A549 (cell line): ENCODE measurements around the gene ZNF296. TPM values are rescaled to one million over a fixed set of nuclear protein-coding genes. Genes with fewer than 3 reads are reported as not detected.

Source experiments
- ATAC-seq, 2 experiments: fragments of 200-7000 bp in 1 of 2; fragments of >200 bp in 1 of 2; cut with Nextera tagmentation in 1 of 2; cut with Tn5 transposase in 1 of 2; 3 replicates each; pipeline versions ENCODE4 v1.8.0 to v1.9.1; 2018 to 2020; ENCODE audit warnings: mild to moderate bottlenecking in 1 of 2, moderate library complexity in 1 of 2
- CTCF ChIA-PET: fragments of 300-600 bp; sonication (Branson Sonifier 250); formaldehyde crosslinking; extraction: SDS; loops from one replicate; lab custom pipeline; 2021; ENCODE audit warnings: antibody characterized with exemption, inconsistent platforms; lab: Yijun Ruan, JAX
- POLR2A ChIA-PET: fragments of 350-600 bp; formaldehyde crosslinking; extraction: SDS; loops from one replicate; lab custom pipeline; 2021; ENCODE audit warnings: antibody characterized with exemption, inconsistent platforms; lab: Yijun Ruan, JAX
- DNase-seq, 2 experiments: peaks; one replicate each; pipeline versions ENCODE4 v3.0.0 to v3.0.0-alpha.2; 2011 to 2016; ENCODE audit warnings: low read depth in 1 of 2, low spot score in 1 of 2
- FAIRE-seq: peaks from 2 replicates; lab custom pipeline; 2011; peaks lifted over from hg19 to GRCh38; lab: Jason Lieb, UNC
- H3K27ac ChIP-seq, 2 experiments: fragments of >200 bp; sonication (Bioruptor Twin); formaldehyde crosslinking; 3 replicates each; pipeline ENCODE4 v1.5.1; 2016 to 2017
- H3K4me1 ChIP-seq: fragments of >200 bp; sonication (Bioruptor Twin); formaldehyde crosslinking; 3 replicates; pipeline ENCODE4 v1.6.1; 2016
- H3K4me2 ChIP-seq: fragments of >200 bp; sonication (Bioruptor Twin); formaldehyde crosslinking; 3 replicates; pipeline ENCODE4 v1.6.1; 2016
- H3K4me3 ChIP-seq: fragments of >200 bp; sonication (Bioruptor Twin); formaldehyde crosslinking; 3 replicates; pipeline ENCODE4 v1.5.1; 2016
- H3K9me3 ChIP-seq: fragments of >200 bp; sonication (Bioruptor Twin); formaldehyde crosslinking; 3 replicates; pipeline ENCODE4 v1.6.1; 2016
- CBX8 ChIP-seq: fragments of 200-600 bp; sonication (generic); IDR thresholded peaks from 2 replicates; pipeline ENCODE4 v1.6.1; 2016
- CEBPB ChIP-seq, 2 experiments: fragments of >200 bp in 1 of 2; sonication (Bioruptor Twin) in 1 of 2; formaldehyde crosslinking in 1 of 2; IDR thresholded peaks; 2 replicates each; pipeline ENCODE4 v1.6.1; 2012 to 2016
- CHD4 ChIP-seq: fragments of 200-600 bp; sonication (generic); IDR thresholded peaks from 2 replicates; pipeline ENCODE4 v1.6.1; 2016; ENCODE audit warnings: antibody characterized with exemption, mild to moderate bottlenecking, borderline replicate concordance
- ELK1 ChIP-seq: fragments of 150-350 bp; IDR thresholded peaks from 2 replicates; pipeline ENCODE4 v1.6.1; 2014; ENCODE audit warnings: low read depth, mild to moderate bottlenecking, low read length
- FOXS1 ChIP-seq: fragments of 250-450 bp; sonication (Bioruptor Pico); IDR thresholded peaks from 2 replicates; pipeline ENCODE4 v1.5.0; 2020; ENCODE audit warnings: mild to moderate bottlenecking, moderate library complexity
- GATA3 ChIP-seq: IDR thresholded peaks from 2 replicates; pipeline ENCODE4 v1.6.1; 2012; ENCODE audit warnings: borderline replicate concordance
- HDAC2 ChIP-seq: fragments of 200-600 bp; sonication (generic); IDR thresholded peaks from 2 replicates; pipeline ENCODE4 v1.6.1; 2016
- HOXA7 ChIP-seq: fragments of 250-450 bp; sonication (Bioruptor Pico); IDR thresholded peaks from 2 replicates; pipeline ENCODE4 v1.5.0; 2020; ENCODE audit warnings: mild to moderate bottlenecking, moderate library complexity
- KDM1A ChIP-seq: fragments of 200-600 bp; sonication (generic); IDR thresholded peaks from 2 replicates; pipeline ENCODE4 v1.6.1; 2016; ENCODE audit warnings: low read depth, mild to moderate bottlenecking
- MAFK ChIP-seq: fragments of 450-650 bp; IDR thresholded peaks from 2 replicates; pipeline ENCODE4 v1.6.1; 2014; ENCODE audit not compliant: partially characterized antibody
- MAZ ChIP-seq: fragments of 150-350 bp; IDR thresholded peaks from 2 replicates; pipeline ENCODE4 v1.6.1; 2014; ENCODE audit warnings: antibody characterized with exemption, low read depth, low read length, borderline replicate concordance
- NFE2L2 ChIP-seq: fragments of 150-350 bp; conservative IDR thresholded peaks from 2 replicates; pipeline ENCODE4 v1.6.1; 2014; ENCODE audit warnings: low read length
- NR3C1 ChIP-seq: fragments of >200 bp; sonication (Bioruptor Twin); formaldehyde crosslinking; IDR thresholded peaks from 3 replicates; pipeline ENCODE4 v1.6.1; 2017
- POLR2AphosphoS2 ChIP-seq: conservative IDR thresholded peaks from 2 replicates; pipeline ENCODE4 v1.6.1; 2012; ENCODE audit warnings: low read length, improper control_type of control experiment, inconsistent platforms
- SMC3 ChIP-seq: fragments of >200 bp; sonication (Bioruptor Twin); formaldehyde crosslinking; IDR thresholded peaks from 3 replicates; pipeline ENCODE4 v1.6.1; 2018; ENCODE audit warnings: inconsistent platforms
- SREBF2 ChIP-seq: fragments of 450-650 bp; IDR thresholded peaks from 2 replicates; pipeline ENCODE4 v1.6.1; 2014; ENCODE audit warnings: mild to moderate bottlenecking, moderate library complexity
- TP53 ChIP-seq: fragments of 250-450 bp; sonication (Bioruptor Pico); IDR thresholded peaks from 2 replicates; pipeline ENCODE4 v1.5.0; 2021; ENCODE audit warnings: mild to moderate bottlenecking, moderate library complexity
- ZFP36 ChIP-seq: fragments of 450-650 bp; IDR thresholded peaks from 2 replicates; pipeline ENCODE4 v1.6.1; 2014; ENCODE audit warnings: borderline replicate concordance; ENCODE audit not compliant: partially characterized antibody
- WGBS: methylation state at CpG from one replicate; pipeline ENCODE4 v1.1.6; 2017; ENCODE audit errors: missing lambda C conversion rate; 5-methylcytosine and 5-hydroxymethylcytosine counted together
- polyA plus RNA-seq, 4 experiments: library from polyadenylated mRNA; depleted of rRNA in 3 of 4; stranded (reverse); fragments of >200 nt; fragmentation: RNase III in 1 of 4; extraction: RNeasy Plus Mini Kit Qiagen cat#74134 plus additional on column Dnase treatment in 1 of 4; gene quantifications; 2 replicates in 3 of 4; 3 replicates in 1 of 4; pipeline ENCODE4 v1.2.3, GENCODE V29; 2011 to 2017
- TF ChIP-seq, protein P1 (sequence below): IDR thresholded peaks from 2 replicates; pipeline ENCODE4 v1.6.1; 2012; ENCODE audit warnings: low read depth, borderline replicate concordance
- TF ChIP-seq, protein P2 (sequence below): fragments of 250-450 bp; sonication (Bioruptor Pico); IDR thresholded peaks from 2 replicates; pipeline ENCODE4 v1.5.0; 2020; ENCODE audit warnings: low read depth, mild to moderate bottlenecking, moderate library complexity
- TF ChIP-seq, protein P3 (sequence below): fragments of >200 bp; sonication (Bioruptor Twin); formaldehyde crosslinking; IDR thresholded peaks from 3 replicates; pipeline ENCODE4 v1.5.1; 2016
- TF ChIP-seq, protein P4 (sequence below): IDR thresholded peaks from 2 replicates; pipeline ENCODE4 v1.6.1; 2012

The ZNF296 gene
- polyA plus RNA-seq, 2 of the 4 experiments (the other 2 are of a cell fraction): 0.34 to 2.7 TPM

- no peaks in the 10 kb centered on the region for H3K9me3 ChIP-seq
- CTCF ChIA-PET: interaction anchor here (0.6 kb wide), 1 partner anchor 84 kb away, joined by 3 read pairs; the partner anchor contains the start of gene TRAPPC6A
- WGBS: 92% methylated on average over 5 of the region's 5 CpGs
- TF ChIP-seq NFE2L2: no peak
- TF ChIP-seq TP53 (CRISPR knock-in tag): no peak
- no peak for TF ChIP-seq CEBPB (IDR thresholded peaks at IDR 0.05)
- TF ChIP-seq, protein P1, sequence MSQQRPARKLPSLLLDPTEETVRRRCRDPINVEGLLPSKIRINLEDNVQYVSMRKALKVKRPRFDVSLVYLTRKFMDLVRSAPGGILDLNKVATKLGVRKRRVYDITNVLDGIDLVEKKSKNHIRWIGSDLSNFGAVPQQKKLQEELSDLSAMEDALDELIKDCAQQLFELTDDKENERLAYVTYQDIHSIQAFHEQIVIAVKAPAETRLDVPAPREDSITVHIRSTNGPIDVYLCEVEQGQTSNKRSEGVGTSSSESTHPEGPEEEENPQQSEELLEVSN: no peak
- TF ChIP-seq, protein P2, sequence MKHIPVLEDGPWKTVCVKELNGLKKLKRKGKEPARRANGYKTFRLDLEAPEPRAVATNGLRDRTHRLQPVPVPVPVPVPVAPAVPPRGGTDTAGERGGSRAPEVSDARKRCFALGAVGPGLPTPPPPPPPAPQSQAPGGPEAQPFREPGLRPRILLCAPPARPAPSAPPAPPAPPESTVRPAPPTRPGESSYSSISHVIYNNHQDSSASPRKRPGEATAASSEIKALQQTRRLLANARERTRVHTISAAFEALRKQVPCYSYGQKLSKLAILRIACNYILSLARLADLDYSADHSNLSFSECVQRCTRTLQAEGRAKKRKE (CRISPR knock-in tag): no peak
- TF ChIP-seq CHD4: no peak
- TF ChIP-seq HDAC2: no peak
- TF ChIP-seq, protein P3, sequence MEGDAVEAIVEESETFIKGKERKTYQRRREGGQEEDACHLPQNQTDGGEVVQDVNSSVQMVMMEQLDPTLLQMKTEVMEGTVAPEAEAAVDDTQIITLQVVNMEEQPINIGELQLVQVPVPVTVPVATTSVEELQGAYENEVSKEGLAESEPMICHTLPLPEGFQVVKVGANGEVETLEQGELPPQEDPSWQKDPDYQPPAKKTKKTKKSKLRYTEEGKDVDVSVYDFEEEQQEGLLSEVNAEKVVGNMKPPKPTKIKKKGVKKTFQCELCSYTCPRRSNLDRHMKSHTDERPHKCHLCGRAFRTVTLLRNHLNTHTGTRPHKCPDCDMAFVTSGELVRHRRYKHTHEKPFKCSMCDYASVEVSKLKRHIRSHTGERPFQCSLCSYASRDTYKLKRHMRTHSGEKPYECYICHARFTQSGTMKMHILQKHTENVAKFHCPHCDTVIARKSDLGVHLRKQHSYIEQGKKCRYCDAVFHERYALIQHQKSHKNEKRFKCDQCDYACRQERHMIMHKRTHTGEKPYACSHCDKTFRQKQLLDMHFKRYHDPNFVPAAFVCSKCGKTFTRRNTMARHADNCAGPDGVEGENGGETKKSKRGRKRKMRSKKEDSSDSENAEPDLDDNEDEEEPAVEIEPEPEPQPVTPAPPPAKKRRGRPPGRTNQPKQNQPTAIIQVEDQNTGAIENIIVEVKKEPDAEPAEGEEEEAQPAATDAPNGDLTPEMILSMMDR: no peak
- TF ChIP-seq MAZ: no peak
- no peak for TF ChIP-seq ZFP36
- TF ChIP-seq HOXA7 (CRISPR knock-in tag): no peak
- no peak for TF ChIP-seq GATA3
- TF ChIP-seq MAFK: no peak
- TF ChIP-seq FOXS1: no peak
- TF ChIP-seq POLR2AphosphoS2: no peak
- no peak for TF ChIP-seq SREBF2
- TF ChIP-seq, protein P4, sequence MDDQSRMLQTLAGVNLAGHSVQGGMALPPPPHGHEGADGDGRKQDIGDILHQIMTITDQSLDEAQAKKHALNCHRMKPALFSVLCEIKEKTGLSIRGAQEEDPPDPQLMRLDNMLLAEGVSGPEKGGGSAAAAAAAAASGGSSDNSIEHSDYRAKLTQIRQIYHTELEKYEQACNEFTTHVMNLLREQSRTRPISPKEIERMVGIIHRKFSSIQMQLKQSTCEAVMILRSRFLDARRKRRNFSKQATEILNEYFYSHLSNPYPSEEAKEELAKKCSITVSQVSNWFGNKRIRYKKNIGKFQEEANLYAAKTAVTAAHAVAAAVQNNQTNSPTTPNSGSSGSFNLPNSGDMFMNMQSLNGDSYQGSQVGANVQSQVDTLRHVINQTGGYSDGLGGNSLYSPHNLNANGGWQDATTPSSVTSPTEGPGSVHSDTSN: no peak
- TF ChIP-seq, all 56 proteins: peak for 0
- Histone ChIP-seq H3K4me2 (peak overlapping the region; percentile 96), H3K27ac (no peak overlapping the region), H3K4me3 (no peak overlapping the region), H3K4me1 (peaks cover 63% of the 10 kb centered on the region)
- ATAC-seq (no peak), FAIRE-seq (no peak), DNase-seq (no peak)
- POLR2A ChIA-PET: no interaction called here
Measured at GRCh38 chr19:45094707-45095106, 18.4 kb upstream of the ZNF296 start.

DNA sequence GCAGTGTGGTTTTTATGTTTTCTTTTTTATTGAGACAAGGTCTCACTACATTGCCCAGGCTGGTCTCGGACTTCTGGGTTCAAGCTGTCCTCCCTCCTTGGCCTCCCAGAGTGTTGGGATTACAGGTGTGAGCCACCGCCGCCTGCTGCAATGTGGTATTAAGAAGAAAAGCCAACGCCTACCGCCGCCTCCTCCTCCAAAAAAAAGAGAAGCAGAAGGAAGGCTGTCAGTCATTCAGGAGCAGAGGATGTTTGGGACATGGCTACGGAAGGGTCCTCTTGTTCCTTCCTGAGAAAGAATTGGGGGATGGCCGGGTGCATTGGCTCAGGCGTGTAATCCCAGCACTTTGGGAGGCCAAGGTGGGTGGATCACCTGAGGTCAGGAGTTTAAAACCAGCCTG lies 17.9 kb upstream of the ZNF296 start:
- no peak for FAIRE-seq

More for the DNA sequence above, 17.9 kb upstream of the ZNF296 start:
- CTCF ChIA-PET: no interaction called here
- POLR2A ChIA-PET: no interaction called here
- Histone ChIP-seq H3K9me3 (no peaks in the 10 kb centered on the region), H3K4me3 (peak overlapping the region; percentile 86), H3K27ac (peak overlapping the region; percentile 92 to 94), H3K4me1 (peaks cover 57% of the 10 kb centered on the region), H3K4me2 (peak overlapping the region; percentile 96)
- DNase-seq: no peak
- no peak for ATAC-seq
- WGBS: 88% methylated on average over 9 of the region's 9 CpGs
- TF ChIP-seq NR3C1 (no peak), KDM1A (no peak), SMC3 (no peak), ELK1 (no peak), CBX8 (no peak)
